GM12892 (cell line): ENCODE measurements around the gene CIAO2B.

Experiments used
- DNase-seq: peaks from one replicate; pipeline ENCODE4 v3.0.0; 2011; ENCODE audit not compliant: insufficient read length
- FAIRE-seq: peaks from 2 replicates; lab custom pipeline; 2011; peaks lifted over from hg19 to GRCh38; lab: Jason Lieb, UNC
- POLR2A ChIP-seq: IDR thresholded peaks from 2 replicates; pipeline ENCODE4 v1.6.1; 2011; ENCODE audit warnings: low read depth, low read length, control low read depth
- POLR2AphosphoS5 ChIP-seq: IDR thresholded peaks from 2 replicates; pipeline ENCODE4 v1.6.1; 2011; ENCODE audit warnings: low read depth, low read length, control low read depth
- TAF1 ChIP-seq: IDR thresholded peaks from 2 replicates; pipeline ENCODE4 v1.6.1; 2011; ENCODE audit warnings: low read depth, mild to moderate bottlenecking, control low read depth, low read length, borderline replicate concordance

The CIAO2B gene

GRCh38 chr16:66882702-66883101, 51.5 kb downstream of the CIAO2B start:
- DNase-seq (no peak), FAIRE-seq (no peak)
- TF ChIP-seq TAF1 (no peak), POLR2AphosphoS5 (no peak), POLR2A (no peak)
